Vagina (tissue), 2 donors: ENCODE data around the gene MAST2.

Experiments used
- CTCF ChIP-seq, 3 experiments: fragments of 450-650 bp in 2 of 3; fragments of 200-600 bp in 1 of 3; sonication (generic) in 1 of 3; IDR thresholded peaks; one replicate each; pipeline ENCODE4 v1.5.1; 2017 to 2019; ENCODE audit warnings: antibody characterized with exemption in 3 of 3, mild to moderate bottlenecking in 2 of 3, moderate library complexity in 2 of 3
- POLR2A ChIP-seq, 2 donors: fragments of 450-650 bp; IDR thresholded peaks; one replicate each; pipeline ENCODE4 v1.6.1; 2017; ENCODE audit warnings: antibody characterized with exemption in 2 of 2, mild to moderate bottlenecking in 2 of 2, moderate library complexity in 2 of 2
- POLR2AphosphoS5 ChIP-seq, 2 donors: sonication (generic); formaldehyde crosslinking; IDR thresholded peaks; one replicate each; pipeline ENCODE4 v1.9.0; 2017; ENCODE audit warnings: antibody characterized with exemption in 2 of 2, mild to moderate bottlenecking in 2 of 2, low read depth in 1 of 2; ENCODE audit not compliant: insufficient read depth in 1 of 2

DNA sequence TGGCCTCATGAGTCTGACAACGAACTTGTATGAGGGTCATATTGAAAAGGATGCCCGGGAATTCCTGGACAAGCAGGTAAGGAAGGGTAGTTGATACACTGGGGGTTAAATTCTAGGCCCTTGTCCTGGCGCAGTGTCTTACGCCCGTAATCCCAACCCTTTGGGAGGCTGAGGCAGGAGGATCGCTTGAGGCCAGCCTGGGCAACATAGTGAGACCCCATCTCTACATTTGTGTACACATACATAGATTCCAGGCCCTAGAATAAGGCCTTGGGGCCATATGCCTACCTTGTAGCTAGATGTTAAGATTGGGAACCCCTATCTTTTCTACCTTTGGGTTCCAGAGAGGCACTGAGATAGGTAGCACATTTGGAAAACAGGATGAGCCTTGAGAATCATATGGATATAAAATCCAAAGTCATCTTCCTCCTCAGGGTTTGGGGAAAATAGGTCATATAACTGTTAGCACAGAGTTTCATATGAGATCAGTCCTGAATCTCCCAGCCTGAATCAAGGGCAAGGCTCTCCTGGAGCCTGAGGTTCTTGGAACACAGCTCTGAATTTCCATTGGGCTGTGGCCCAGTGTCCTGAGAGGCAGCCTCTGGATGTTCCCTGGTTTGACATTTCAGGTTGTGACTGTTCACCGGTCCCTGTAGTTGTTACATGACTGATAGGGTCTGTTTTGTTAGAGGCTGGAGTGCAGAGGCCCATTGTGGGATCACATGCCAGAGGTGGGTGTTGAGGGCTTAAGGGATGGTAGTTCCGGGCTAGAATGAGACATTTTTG lies 224.6 kb downstream of the MAST2 start:
- TF ChIP-seq POLR2AphosphoS5 (IDR thresholded peaks at IDR 0.05; ENCODE audit: insufficient read depth in 1 of 2, low read depth in 1 of 2) (no peak), CTCF (IDR thresholded peaks at IDR 0.05) (no peak), POLR2A (IDR thresholded peaks at IDR 0.05) (no peak)
